HepG2 (cell line): Measurements from ENCODE around the gene DKKL1. TPM values are rescaled to one million over a fixed set of nuclear protein-coding genes. Genes with fewer than 3 reads are reported as not detected.

ENCODE experiments used
- ATAC-seq: fragments of 200-7000 bp; cut with Tn5 transposase; 3 replicates; pipeline ENCODE4 v1.9.1; 2020; ENCODE audit warnings: mild to moderate bottlenecking, moderate library complexity
- BruUV-seq: library from RNA; stranded (reverse); fragments of 400-500 nt; replicated peaks from 2 replicates; lab custom pipeline; 2021; lab: Mats Ljungman, UMichigan
- CTCF ChIA-PET: fragments of 300-600 bp; formaldehyde crosslinking; extraction: SDS; loops from one replicate; lab custom pipeline; 2021; ENCODE audit warnings: low total read pairs, inconsistent platforms, low intra/inter-chr PET ratio; lab: Yijun Ruan, JAX
- POLR2A ChIA-PET: fragments of 350-600 bp; sonication (Branson Sonifier 250); formaldehyde crosslinking; loops from one replicate; lab custom pipeline; 2020; ENCODE audit warnings: antibody characterized with exemption, inconsistent platforms; lab: Yijun Ruan, JAX
- DNase-seq: peaks from one replicate; pipeline ENCODE4 v3.0.0-alpha.2; 2015; ENCODE audit warnings: low spot score
- FAIRE-seq: peaks from 3 replicates; lab custom pipeline; 2011; peaks lifted over from hg19 to GRCh38; lab: Jason Lieb, UNC
- H2AFZ ChIP-seq: one replicate; pipeline ENCODE4 v1.6.1; 2011; ENCODE audit warnings: low read length, inconsistent platforms
- H3K27ac ChIP-seq: fragments of 300-600 bp; 3 replicates; pipeline ENCODE4 v1.8.0; 2011; ENCODE audit warnings: mixed run types, mild to moderate bottlenecking, mixed read lengths, low read length, inconsistent platforms; ENCODE audit not compliant: insufficient read depth; ENCODE audit errors: extremely low read length
- H3K27me3 ChIP-seq, 2 experiments: fragments of 200-600 bp in 1 of 2; 2 replicates in 1 of 2; 3 replicates in 1 of 2; pipeline versions ENCODE4 v1.6.0 to v1.8.0; 2011; ENCODE audit warnings: low read length in 2 of 2, mild to moderate bottlenecking in 2 of 2, moderate library complexity in 2 of 2, inconsistent platforms in 1 of 2; ENCODE audit not compliant: insufficient read depth in 2 of 2, control insufficient read depth in 1 of 2
- H3K36me3 ChIP-seq, 2 experiments: fragments of 200-600 bp in 1 of 2; replicated peaks in 1 of 2; 2 replicates in 1 of 2; 3 replicates in 1 of 2; pipeline versions ENCODE4 v1.5.1 to v1.8.0; 2011; ENCODE audit warnings: low read length in 2 of 2, inconsistent platforms in 1 of 2; ENCODE audit not compliant: insufficient read depth in 2 of 2, control insufficient read depth in 1 of 2
- H3K4me1 ChIP-seq: 2 replicates; pipeline ENCODE4 v1.5.1; 2012; ENCODE audit warnings: low read length, inconsistent platforms; ENCODE audit not compliant: insufficient read depth
- H3K4me2 ChIP-seq: 2 replicates; pipeline ENCODE4 v1.6.0; 2011; ENCODE audit warnings: low read depth, low read length, inconsistent platforms
- H3K4me3 ChIP-seq, 3 experiments: fragments of 200-600 bp in 1 of 3; sonication (generic), shearing (Covaris generic) in 1 of 3; replicated peaks in 1 of 3; 2 replicates each; pipeline ENCODE4 v1.5.1; 2011 to 2016; ENCODE audit warnings: low read length in 3 of 3, inconsistent platforms in 2 of 3, low read depth in 2 of 3, mild to moderate bottlenecking in 2 of 3, control low read depth in 1 of 3, mixed read lengths in 1 of 3; ENCODE audit not compliant: insufficient read depth in 1 of 3
- H3K79me2 ChIP-seq: one replicate; pipeline ENCODE4 v1.6.1; 2011; ENCODE audit warnings: low read length, inconsistent platforms; ENCODE audit not compliant: insufficient read depth
- H3K9ac ChIP-seq: 2 replicates; pipeline ENCODE4 v1.6.0; 2011; ENCODE audit warnings: mild to moderate bottlenecking, low read depth, low read length, inconsistent platforms; ENCODE audit not compliant: insufficient read depth
- H3K9me3 ChIP-seq: 2 replicates; pipeline ENCODE4 v1.5.1; 2012; ENCODE audit warnings: mild to moderate bottlenecking, low read length
- H4K20me1 ChIP-seq: 2 replicates; pipeline ENCODE4 v1.6.0; 2011; ENCODE audit warnings: inconsistent platforms, mild to moderate bottlenecking, low read length, moderate library complexity; ENCODE audit not compliant: insufficient read depth
- GTF3A ChIP-seq: sonication (generic); formaldehyde crosslinking; conservative IDR thresholded peaks from 2 replicates; pipeline ENCODE4 v1.4.0; 2020; ENCODE audit warnings: mild to moderate bottlenecking, missing genetic modification reagents
- HOXA3 ChIP-seq: sonication (generic); formaldehyde crosslinking; IDR thresholded peaks from 2 replicates; pipeline ENCODE4 v1.5.0; 2020; ENCODE audit warnings: missing genetic modification reagents
- KAT8 ChIP-seq: IDR thresholded peaks from 2 replicates; pipeline ENCODE4 v1.6.1; 2016; ENCODE audit warnings: missing genetic modification reagents, missing compliant biosample characterization
- RFX5 ChIP-seq: IDR thresholded peaks from 2 replicates; pipeline ENCODE4 v1.6.1; 2011; ENCODE audit warnings: low read depth, low read length, improper control_type of control experiment
- ZNF44 ChIP-seq: sonication (generic); formaldehyde crosslinking; IDR thresholded peaks from 2 replicates; pipeline ENCODE4 v1.5.1; 2020; ENCODE audit warnings: mild to moderate bottlenecking, missing genetic modification reagents
- ZNF460 ChIP-seq: sonication (generic); formaldehyde crosslinking; IDR thresholded peaks from 2 replicates; pipeline ENCODE4 v1.5.1; 2020; ENCODE audit warnings: missing genetic modification reagents, mild to moderate bottlenecking, borderline replicate concordance
- ZNF850 ChIP-seq: sonication (generic); formaldehyde crosslinking; conservative IDR thresholded peaks from 2 replicates; pipeline ENCODE4 v1.9.0; 2021; ENCODE audit warnings: mild to moderate bottlenecking, missing genetic modification reagents
- WGBS: methylation state at CpG from one replicate; pipeline ENCODE4 v1.1.6; 2017; ENCODE audit warnings: low lambda C conversion rate; 5-methylcytosine and 5-hydroxymethylcytosine counted together
- in situ Hi-C: cut with HindIII; loops from 2 replicates; pipeline ENCODE4 v1.10.0; 2017; ENCODE audit warnings: low pct_unique_long_range_greater_than_20kb; ENCODE audit not compliant: extremely low pct_ligation_motif_present
- intact Hi-C: fragments of 100-400 bp; cut with micrococcal nuclease; formaldehyde crosslinking; loops from one replicate; pipeline ENCODE4 v1.10.0; 2022; ENCODE audit not compliant: unreplicated experiment
- polyA plus RNA-seq, 8 experiments: library from polyadenylated mRNA; depleted of rRNA in 3 of 8; stranded (reverse) in 7 of 8; unstranded in 1 of 8; fragments of >200 nt; fragmentation: Illumina TruSeq in 4 of 8; extraction: Trizol in 4 of 8; gene quantifications; 2 replicates each; pipeline versions ENCODE4 v1.2.1 to v1.2.3, GENCODE V29; 2011 to 2016; ENCODE audit warnings: low read depth in 4 of 8, missing spikeins in 1 of 8, mixed read lengths in 1 of 8; ENCODE audit not compliant: insufficient read depth in 1 of 8
- total RNA-seq, 5 experiments: library from RNA; depleted of rRNA; stranded (reverse); fragments of >200 nt; fragmentation: Illumina TruSeq; extraction: Trizol; gene quantifications; 2 replicates each; pipeline ENCODE4 v1.2.3, GENCODE V29; 2016; ENCODE audit warnings: low read depth in 1 of 5
- TF ChIP-seq, protein P1 (sequence below): sonication (generic); formaldehyde crosslinking; IDR thresholded peaks from 2 replicates; pipeline ENCODE4 v1.4.0; 2020; ENCODE audit warnings: low read depth, mild to moderate bottlenecking, missing genetic modification reagents
- TF ChIP-seq, protein P2 (sequence below): sonication (generic); formaldehyde crosslinking; IDR thresholded peaks from 2 replicates; pipeline ENCODE4 v1.8.0; 2022; ENCODE audit warnings: missing genetic modification reagents, mild to moderate bottlenecking, inconsistent platforms, borderline replicate concordance
- TF ChIP-seq, protein P3 (sequence below): IDR thresholded peaks from 2 replicates; pipeline ENCODE4 v1.6.1; 2016; ENCODE audit warnings: low read depth, control low read depth
- TF ChIP-seq, protein P4 (sequence below): sonication (generic); formaldehyde crosslinking; IDR thresholded peaks from 2 replicates; pipeline ENCODE4 v1.9.0; 2021; ENCODE audit warnings: missing genetic modification reagents, borderline replicate concordance
- TF ChIP-seq, protein P5 (sequence below): sonication (generic); formaldehyde crosslinking; IDR thresholded peaks from 2 replicates; pipeline ENCODE4 v1.5.0; 2020; ENCODE audit warnings: missing genetic modification reagents, mild to moderate bottlenecking, borderline replicate concordance

Gene DKKL1
- total and polyA plus RNA-seq, 2 of the 13 experiments (the other 11 are each of a cell fraction or from before 2014, with no cell fraction given) = 0.30 to 0.31 TPM

DNA sequence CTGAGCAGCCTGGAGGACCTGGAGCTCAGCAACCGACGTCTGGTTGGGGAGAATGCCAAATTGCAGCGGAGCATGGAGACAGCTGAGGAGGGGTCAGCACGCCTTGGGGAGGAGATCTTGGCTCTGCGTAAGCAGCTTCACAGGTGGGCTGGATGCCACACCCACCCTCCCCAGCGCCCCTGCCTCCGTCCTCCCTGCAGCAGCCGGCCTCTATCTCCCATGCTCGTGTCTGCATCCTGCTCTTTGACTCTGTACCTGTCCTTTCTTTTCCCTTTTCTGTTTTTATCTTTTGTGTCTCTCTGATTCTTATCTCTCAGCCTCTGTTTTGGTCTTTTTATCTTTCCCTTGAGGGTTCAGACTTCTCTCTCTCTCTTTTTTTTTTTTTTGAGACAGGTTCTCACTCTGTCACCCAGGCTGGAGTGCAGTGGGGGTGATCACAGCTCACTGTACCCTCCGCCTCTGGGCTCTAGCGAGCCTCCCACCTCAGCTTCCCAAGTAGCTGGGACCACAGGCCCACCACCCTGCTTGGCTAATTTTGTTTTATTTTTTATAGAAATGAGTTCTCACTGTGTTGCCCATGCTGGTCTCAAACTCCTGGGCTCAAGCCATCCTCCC, 34.4 kb downstream of the DKKL1 start:
- CTCF ChIA-PET = no interaction called here
- WGBS = 45% methylated on average over 6 of the region's 11 CpGs
- intact Hi-C loops (no loop called here), in situ Hi-C loops (no loop called here)
- H4K20me1 ChIP-seq = no peaks in the 10 kb centered on the region
- H3K36me3 ChIP-seq = no peaks in the 10 kb centered on the region
- 0 out of 2 replicates have a peak, but pooled peaks cover 13% of the 10 kb centered on the region for H3K4me1 ChIP-seq
- no peak overlapping the region for H3K9ac ChIP-seq
- DNase-seq = no peak
- no TSS peak for BruUV-seq
- no peaks in the 10 kb centered on the region for H3K79me2 ChIP-seq
- peaks cover 6 to 45% of the 10 kb centered on the region in 2 experiments; a peak in 3 of 5 replicates for H3K27me3 ChIP-seq
- H3K27ac ChIP-seq = no peak overlapping the region
- H3K9me3 ChIP-seq = no peaks in the 10 kb centered on the region
- H3K4me2 ChIP-seq = no peak overlapping the region
- no peak overlapping the region for H2AFZ ChIP-seq
- ATAC-seq = no peak
- no peak overlapping the region for H3K4me3 ChIP-seq
- POLR2A ChIA-PET = no interaction called here
- FAIRE-seq = no peak
- TF ChIP-seq GTF3A (CRISPR knock-in tag) (no peak), ZNF460 (CRISPR knock-in tag) (no peak), ZNF850 (CRISPR knock-in tag) (no peak), RFX5 (no peak), HOXA3 (no peak), KAT8 (CRISPR knock-in tag) (no peak), ZNF44 (CRISPR knock-in tag) (no peak)
- TF ChIP-seq, protein P1, sequence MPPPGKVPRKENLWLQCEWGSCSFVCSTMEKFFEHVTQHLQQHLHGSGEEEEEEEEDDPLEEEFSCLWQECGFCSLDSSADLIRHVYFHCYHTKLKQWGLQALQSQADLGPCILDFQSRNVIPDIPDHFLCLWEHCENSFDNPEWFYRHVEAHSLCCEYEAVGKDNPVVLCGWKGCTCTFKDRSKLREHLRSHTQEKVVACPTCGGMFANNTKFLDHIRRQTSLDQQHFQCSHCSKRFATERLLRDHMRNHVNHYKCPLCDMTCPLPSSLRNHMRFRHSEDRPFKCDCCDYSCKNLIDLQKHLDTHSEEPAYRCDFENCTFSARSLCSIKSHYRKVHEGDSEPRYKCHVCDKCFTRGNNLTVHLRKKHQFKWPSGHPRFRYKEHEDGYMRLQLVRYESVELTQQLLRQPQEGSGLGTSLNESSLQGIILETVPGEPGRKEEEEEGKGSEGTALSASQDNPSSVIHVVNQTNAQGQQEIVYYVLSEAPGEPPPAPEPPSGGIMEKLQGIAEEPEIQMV (CRISPR knock-in tag) = no peak
- TF ChIP-seq, protein P2, sequence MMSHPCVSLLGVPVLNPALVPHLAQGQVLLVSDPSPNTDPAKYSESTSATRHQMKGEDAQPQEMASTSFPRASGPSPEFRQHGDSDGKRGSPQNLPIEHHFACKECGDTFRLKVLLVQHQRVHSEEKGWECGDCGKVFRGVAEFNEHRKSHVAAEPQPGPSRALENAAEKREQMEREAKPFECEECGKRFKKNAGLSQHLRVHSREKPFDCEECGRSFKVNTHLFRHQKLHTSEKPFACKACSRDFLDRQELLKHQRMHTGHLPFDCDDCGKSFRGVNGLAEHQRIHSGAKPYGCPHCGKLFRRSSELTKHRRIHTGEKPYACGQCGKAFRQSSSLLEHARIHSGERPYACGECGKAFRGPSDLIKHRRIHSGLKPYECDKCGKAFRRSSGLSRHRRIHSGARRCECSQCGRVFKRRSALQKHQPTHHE = no peak
- TF ChIP-seq, protein P3, sequence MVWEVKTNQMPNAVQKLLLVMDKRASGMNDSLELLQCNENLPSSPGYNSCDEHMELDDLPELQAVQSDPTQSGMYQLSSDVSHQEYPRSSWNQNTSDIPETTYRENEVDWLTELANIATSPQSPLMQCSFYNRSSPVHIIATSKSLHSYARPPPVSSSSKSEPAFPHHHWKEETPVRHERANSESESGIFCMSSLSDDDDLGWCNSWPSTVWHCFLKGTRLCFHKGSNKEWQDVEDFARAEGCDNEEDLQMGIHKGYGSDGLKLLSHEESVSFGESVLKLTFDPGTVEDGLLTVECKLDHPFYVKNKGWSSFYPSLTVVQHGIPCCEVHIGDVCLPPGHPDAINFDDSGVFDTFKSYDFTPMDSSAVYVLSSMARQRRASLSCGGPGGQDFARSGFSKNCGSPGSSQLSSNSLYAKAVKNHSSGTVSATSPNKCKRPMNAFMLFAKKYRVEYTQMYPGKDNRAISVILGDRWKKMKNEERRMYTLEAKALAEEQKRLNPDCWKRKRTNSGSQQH = no peak
- TF ChIP-seq, protein P4, sequence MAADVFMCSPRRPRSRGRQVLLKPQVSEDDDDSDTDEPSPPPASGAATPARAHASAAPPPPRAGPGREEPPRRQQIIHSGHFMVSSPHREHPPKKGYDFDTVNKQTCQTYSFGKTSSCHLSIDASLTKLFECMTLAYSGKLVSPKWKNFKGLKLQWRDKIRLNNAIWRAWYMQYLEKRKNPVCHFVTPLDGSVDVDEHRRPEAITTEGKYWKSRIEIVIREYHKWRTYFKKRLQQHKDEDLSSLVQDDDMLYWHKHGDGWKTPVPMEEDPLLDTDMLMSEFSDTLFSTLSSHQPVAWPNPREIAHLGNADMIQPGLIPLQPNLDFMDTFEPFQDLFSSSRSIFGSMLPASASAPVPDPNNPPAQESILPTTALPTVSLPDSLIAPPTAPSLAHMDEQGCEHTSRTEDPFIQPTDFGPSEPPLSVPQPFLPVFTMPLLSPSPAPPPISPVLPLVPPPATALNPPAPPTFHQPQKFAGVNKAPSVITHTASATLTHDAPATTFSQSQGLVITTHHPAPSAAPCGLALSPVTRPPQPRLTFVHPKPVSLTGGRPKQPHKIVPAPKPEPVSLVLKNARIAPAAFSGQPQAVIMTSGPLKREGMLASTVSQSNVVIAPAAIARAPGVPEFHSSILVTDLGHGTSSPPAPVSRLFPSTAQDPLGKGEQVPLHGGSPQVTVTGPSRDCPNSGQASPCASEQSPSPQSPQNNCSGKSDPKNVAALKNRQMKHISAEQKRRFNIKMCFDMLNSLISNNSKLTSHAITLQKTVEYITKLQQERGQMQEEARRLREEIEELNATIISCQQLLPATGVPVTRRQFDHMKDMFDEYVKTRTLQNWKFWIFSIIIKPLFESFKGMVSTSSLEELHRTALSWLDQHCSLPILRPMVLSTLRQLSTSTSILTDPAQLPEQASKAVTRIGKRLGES (CRISPR knock-in tag) = no peak
- TF ChIP-seq, protein P5, sequence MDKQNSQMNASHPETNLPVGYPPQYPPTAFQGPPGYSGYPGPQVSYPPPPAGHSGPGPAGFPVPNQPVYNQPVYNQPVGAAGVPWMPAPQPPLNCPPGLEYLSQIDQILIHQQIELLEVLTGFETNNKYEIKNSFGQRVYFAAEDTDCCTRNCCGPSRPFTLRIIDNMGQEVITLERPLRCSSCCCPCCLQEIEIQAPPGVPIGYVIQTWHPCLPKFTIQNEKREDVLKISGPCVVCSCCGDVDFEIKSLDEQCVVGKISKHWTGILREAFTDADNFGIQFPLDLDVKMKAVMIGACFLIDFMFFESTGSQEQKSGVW = no peak
